AG10803 (cell line): ENCODE data around the gene CERS1.

Source experiments
- DNase-seq: peaks from one replicate; pipeline ENCODE4 v3.0.0; 2010; ENCODE audit warnings: low read depth
- H3K4me3 ChIP-seq: 2 replicates; pipeline ENCODE4 v1.5.1; 2011; ENCODE audit warnings: mild to moderate bottlenecking, low read length, control low read depth
- TF ChIP-seq, protein P1 (sequence below): conservative IDR thresholded peaks from 2 replicates; pipeline ENCODE4 v1.5.1; 2011; ENCODE audit warnings: mild to moderate bottlenecking, low read length, control low read depth, inconsistent platforms

Gene CERS1

DNA sequence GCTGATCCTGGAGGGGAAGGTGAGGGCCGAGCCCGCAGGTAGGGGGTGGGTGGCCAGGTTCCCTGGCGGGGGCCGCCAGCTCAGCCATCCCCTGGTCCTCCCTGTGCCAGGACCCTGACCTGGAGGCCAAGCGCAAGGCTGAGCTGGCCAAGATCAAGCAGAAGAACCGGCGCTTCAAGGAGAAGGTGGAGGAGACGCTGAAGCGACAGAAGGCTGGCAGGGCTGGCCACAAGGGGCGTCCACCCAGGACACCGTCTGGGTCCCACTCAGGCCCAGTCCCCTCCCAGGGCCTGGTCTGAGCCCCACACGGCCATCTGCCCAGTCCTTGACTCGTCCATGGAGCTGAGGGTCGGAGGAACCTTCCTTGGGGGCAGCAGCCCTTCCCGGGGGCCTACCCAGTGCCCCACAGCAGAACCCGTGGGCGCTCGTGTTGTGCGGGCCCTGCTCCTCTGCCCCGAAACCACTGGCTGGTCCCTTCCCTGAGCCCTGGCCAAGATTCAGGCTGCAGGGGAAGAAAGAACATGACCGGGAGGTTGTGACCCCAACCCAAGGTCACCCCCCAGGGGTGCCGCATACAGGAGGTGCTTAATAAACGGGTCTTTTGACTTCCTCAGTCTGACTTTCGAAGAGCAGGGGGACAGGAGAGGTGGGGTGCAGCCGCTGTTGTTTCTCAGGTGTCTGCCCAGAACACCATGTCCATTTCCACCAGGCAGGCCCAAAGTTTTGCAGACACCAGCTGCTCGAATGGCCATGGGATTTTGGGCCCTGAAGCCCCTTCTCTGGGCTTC, 32.3 kb upstream of the CERS1 start:
- H3K4me3 ChIP-seq = no peak overlapping the region
- TF ChIP-seq, protein P1, sequence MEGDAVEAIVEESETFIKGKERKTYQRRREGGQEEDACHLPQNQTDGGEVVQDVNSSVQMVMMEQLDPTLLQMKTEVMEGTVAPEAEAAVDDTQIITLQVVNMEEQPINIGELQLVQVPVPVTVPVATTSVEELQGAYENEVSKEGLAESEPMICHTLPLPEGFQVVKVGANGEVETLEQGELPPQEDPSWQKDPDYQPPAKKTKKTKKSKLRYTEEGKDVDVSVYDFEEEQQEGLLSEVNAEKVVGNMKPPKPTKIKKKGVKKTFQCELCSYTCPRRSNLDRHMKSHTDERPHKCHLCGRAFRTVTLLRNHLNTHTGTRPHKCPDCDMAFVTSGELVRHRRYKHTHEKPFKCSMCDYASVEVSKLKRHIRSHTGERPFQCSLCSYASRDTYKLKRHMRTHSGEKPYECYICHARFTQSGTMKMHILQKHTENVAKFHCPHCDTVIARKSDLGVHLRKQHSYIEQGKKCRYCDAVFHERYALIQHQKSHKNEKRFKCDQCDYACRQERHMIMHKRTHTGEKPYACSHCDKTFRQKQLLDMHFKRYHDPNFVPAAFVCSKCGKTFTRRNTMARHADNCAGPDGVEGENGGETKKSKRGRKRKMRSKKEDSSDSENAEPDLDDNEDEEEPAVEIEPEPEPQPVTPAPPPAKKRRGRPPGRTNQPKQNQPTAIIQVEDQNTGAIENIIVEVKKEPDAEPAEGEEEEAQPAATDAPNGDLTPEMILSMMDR = no peak
- DNase-seq = no peak

DNA sequence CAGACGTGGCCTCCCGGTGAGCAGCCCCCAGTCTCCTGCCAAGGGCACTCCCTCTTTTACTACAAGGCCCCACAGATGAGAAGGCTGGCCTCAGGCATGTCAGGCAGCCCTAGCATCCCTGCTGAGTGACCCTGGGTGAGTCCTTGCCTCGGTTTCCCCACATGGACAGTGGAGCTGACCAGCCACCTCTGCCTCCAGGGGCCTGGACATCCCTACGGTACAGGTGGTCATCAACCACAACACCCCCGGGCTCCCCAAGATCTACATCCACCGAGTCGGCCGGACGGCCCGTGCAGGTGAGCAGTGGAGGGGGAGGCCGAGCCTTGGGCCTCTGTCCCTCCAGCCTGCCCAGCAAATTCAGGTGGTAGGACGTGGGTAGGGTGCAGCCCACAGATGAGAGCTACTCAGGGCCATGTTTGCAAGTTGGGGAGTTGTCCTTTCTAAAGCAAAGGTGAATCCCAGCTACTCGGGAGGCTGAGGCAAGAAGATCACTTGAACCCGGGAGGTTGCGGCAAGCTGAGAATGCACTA, 28.8 kb upstream of the CERS1 start:
- DNase-seq = no peak
- H3K4me3 ChIP-seq = no peak overlapping the region
- TF ChIP-seq, protein P1 = no peak

GRCh38 chr19:18922228-18922985, 26.4 kb upstream of the CERS1 start:
- DNase-seq = no peak
- TF ChIP-seq, protein P1 = no peak
- H3K4me3 ChIP-seq = no peak overlapping the region

DNA sequence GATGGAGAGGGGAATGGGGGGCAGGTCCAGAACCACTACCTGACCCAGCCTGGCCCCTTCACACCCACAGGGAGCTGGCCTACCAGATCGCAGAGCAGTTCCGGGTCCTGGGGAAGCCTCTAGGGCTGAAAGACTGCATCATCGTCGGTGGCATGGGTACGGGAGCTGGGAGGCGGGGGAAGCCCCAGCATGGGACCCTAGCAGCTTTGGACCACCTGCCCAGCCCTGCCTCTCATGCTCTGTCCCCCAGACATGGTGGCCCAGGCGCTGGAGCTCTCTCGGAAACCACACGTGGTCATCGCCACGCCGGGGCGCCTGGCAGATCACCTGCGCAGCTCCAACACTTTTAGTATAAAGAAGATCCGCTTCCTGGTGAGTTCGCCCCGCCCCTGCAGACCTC, 25.6 kb upstream of the CERS1 start:
- no peak for DNase-seq
- TF ChIP-seq, protein P1 = no peak
- H3K4me3 ChIP-seq = no peak overlapping the region

- no peak for DNase-seq
- H3K4me3 ChIP-seq = peak overlapping the region; percentile 98
- TF ChIP-seq, protein P1 = no peak
These were observed 24.4 kb upstream of the CERS1 start for GRCh38 chr19:18920400-18920799.

- DNase-seq = peak; percentile 8
- TF ChIP-seq, protein P1 = no peak
- peak overlapping the region; percentile 98 for H3K4me3 ChIP-seq
These were observed 23.9 kb upstream of the CERS1 start for GRCh38 chr19:18919900-18920214.
